ENCODE measurements around the gene RPL9.
"Not testable (repeated sequence)": the region's sequence is repeated elsewhere in the genome, so short reads cannot be mapped to it uniquely, and the experiment has no call there.

The RPL9 gene

GRCh38 chr4:39425297-39425696, 33.4 kb downstream of the RPL9 start:
- DNase-seq (ENCODE audit: low spot score): not testable (repeated sequence)

- no peak for DNase-seq (ENCODE audit: low spot score)
These were observed 36.5 kb downstream of the RPL9 start for GRCh38 chr4:39422247-39422646.

GRCh38 chr4:39415678-39416283, 42.9 kb downstream of the RPL9 start:
- DNase-seq (ENCODE audit: low spot score): no peak

GRCh38 chr4:39411561-39411960, 47.2 kb downstream of the RPL9 start:
- not testable (repeated sequence) for DNase-seq (ENCODE audit: low spot score)

- no peak for DNase-seq (ENCODE audit: low spot score)
These were observed 48.3 kb downstream of the RPL9 start for GRCh38 chr4:39410415-39410814.

- DNase-seq (ENCODE audit: low spot score): no peak
These were observed 51.2 kb downstream of the RPL9 start for GRCh38 chr4:39407584-39407885.

GRCh38 chr4:39406763-39407583, 51.7 kb downstream of the RPL9 start, which contains the start of gene KLB:
TSS of gene KLB (plus strand) at chr4:39406930. CDS start at chr4:39406950, 20 bp downstream.
- DNase-seq (ENCODE audit: low spot score): no peak

Data from germinal center (tissue), 1 donor.